HCT116 (cell line): ENCODE measurements around the gene SEC16A. TPM values are rescaled to one million over a fixed set of nuclear protein-coding genes. Genes with fewer than 3 reads are reported as not detected.
A peak's percentile ranks its signal among the peaks of the same experiment; 100 is the strongest.

Experiments
- ATAC-seq: fragments of 200-7000 bp; cut with Tn5 transposase; 2 replicates; pipeline ENCODE4 v1.9.1; 2020; ENCODE audit warnings: mild to moderate bottlenecking, moderate library complexity
- BruUV-seq: library from RNA; stranded (reverse); fragments of 400-500 nt; replicated peaks from 2 replicates; lab custom pipeline; 2021; lab: Mats Ljungman, UMichigan
- CTCF ChIA-PET: fragments of 300-600 bp; sonication (Branson Sonifier 250); formaldehyde crosslinking; loops from one replicate; lab custom pipeline; 2021; ENCODE audit warnings: antibody characterized with exemption; lab: Charles Lee
- POLR2A ChIA-PET: fragments of 300-600, 350-600 bp; sonication (Branson Sonifier 250); formaldehyde crosslinking; loops from one replicate; lab custom pipeline; 2021; ENCODE audit warnings: antibody characterized with exemption; lab: Charles Lee
- RAD21 ChIA-PET, 2 experiments: fragments of 300-600 bp; sonication (Branson Sonifier 250); formaldehyde crosslinking; loops; one replicate each; lab custom pipeline; 2023; ENCODE audit warnings: low total read pairs in 2 of 2; ENCODE audit not compliant: uncharacterized antibody in 2 of 2, unreplicated experiment in 2 of 2, low non-redundant PET in 1 of 2; lab: Charles Lee
- DNase-seq: peaks from one replicate; pipeline ENCODE4 v3.0.0-alpha.2; 2010; ENCODE audit warnings: low read depth, low spot score
- H2AFZ ChIP-seq: fragments of 200-600 bp; shearing (Covaris generic), sonication (generic); 2 replicates; pipeline ENCODE4 v1.6.1; 2017; ENCODE audit warnings: low read depth, mixed run types, mixed read lengths, antibody characterized with exemption, low read length; ENCODE audit not compliant: poor library complexity, severe bottlenecking
- H3K27ac ChIP-seq: 2 replicates; pipeline ENCODE4 v1.5.1; 2012; ENCODE audit warnings: low read depth, low read length
- H3K27me3 ChIP-seq: fragments of 200-600 bp; sonication (generic); 2 replicates; pipeline ENCODE4 v1.6.1; 2016; ENCODE audit warnings: mixed run types, low read length, mixed read lengths; ENCODE audit not compliant: insufficient read depth
- H3K36me3 ChIP-seq, 2 experiments: fragments of 200-500 bp in 1 of 2; fragments of 200-600 bp in 1 of 2; sonication (Bioruptor generic) in 1 of 2; sonication (generic) in 1 of 2; 2 replicates each; pipeline versions ENCODE4 v1.5.1 to v1.6.1; 2014 to 2016; ENCODE audit warnings: low read length in 2 of 2, inconsistent platforms in 1 of 2, mixed read lengths in 1 of 2, mixed run types in 1 of 2; ENCODE audit not compliant: insufficient read depth in 2 of 2, control insufficient read depth in 1 of 2
- H3K4me1 ChIP-seq, 2 experiments: fragments of 200-600 bp in 1 of 2; sonication (generic) in 1 of 2; 2 replicates each; pipeline versions ENCODE4 v1.5.1 to v1.6.1; 2012 to 2017; ENCODE audit warnings: low read length in 2 of 2, inconsistent platforms in 1 of 2, mild to moderate bottlenecking in 1 of 2, mixed read lengths in 1 of 2, mixed run types in 1 of 2, moderate library complexity in 1 of 2; ENCODE audit not compliant: insufficient read depth in 2 of 2, control insufficient read depth in 1 of 2
- H3K4me2 ChIP-seq: fragments of 200-600 bp; sonication (generic); 2 replicates; pipeline ENCODE4 v1.6.1; 2017; ENCODE audit warnings: mixed run types, low read length, mixed read lengths
- H3K4me3 ChIP-seq, 2 experiments: fragments of 200-600 bp in 1 of 2; sonication (generic) in 1 of 2; replicated peaks in 1 of 2; 2 replicates each; pipeline ENCODE4 v1.5.1; 2011 to 2016; ENCODE audit warnings: low read length in 2 of 2, control low read depth in 1 of 2, low read depth in 1 of 2, mild to moderate bottlenecking in 1 of 2, mixed read lengths in 1 of 2, mixed run types in 1 of 2
- H3K79me2 ChIP-seq: fragments of 200-600 bp; sonication (generic); 2 replicates; pipeline ENCODE4 v1.6.1; 2017; ENCODE audit warnings: mild to moderate bottlenecking, mixed run types, low read length, moderate library complexity, mixed read lengths; ENCODE audit not compliant: insufficient read depth
- H3K9ac ChIP-seq: fragments of 200-600 bp; sonication (generic); 2 replicates; pipeline ENCODE4 v1.6.1; 2016; ENCODE audit warnings: low read length, mixed read lengths
- H3K9me2 ChIP-seq: fragments of 200-600 bp; sonication (generic), shearing (Covaris generic); 2 replicates; pipeline ENCODE4 v1.6.1; 2017; ENCODE audit warnings: mixed run types, mild to moderate bottlenecking, moderate library complexity; ENCODE audit not compliant: insufficient read depth
- H3K9me3 ChIP-seq, 2 experiments: fragments of 200-500 bp in 1 of 2; fragments of 200-600 bp in 1 of 2; sonication (Bioruptor generic) in 1 of 2; sonication (generic) in 1 of 2; 2 replicates each; pipeline ENCODE4 v1.6.1; 2014 to 2017; ENCODE audit warnings: low read length in 2 of 2, mixed read lengths in 2 of 2, inconsistent platforms in 1 of 2, low read depth in 1 of 2, mild to moderate bottlenecking in 1 of 2, mixed run types in 1 of 2, moderate library complexity in 1 of 2; ENCODE audit not compliant: control insufficient read depth in 1 of 2, insufficient read depth in 1 of 2
- H4K20me1 ChIP-seq: fragments of 200-600 bp; sonication (generic), shearing (Covaris generic); 2 replicates; pipeline ENCODE4 v1.6.1; 2017; ENCODE audit warnings: mixed run types, mild to moderate bottlenecking, moderate library complexity; ENCODE audit not compliant: insufficient read depth
- EZH2phosphoT487 ChIP-seq: fragments of 200-600 bp; IDR thresholded peaks from 2 replicates; pipeline ENCODE4 v1.6.1; 2018; ENCODE audit warnings: antibody characterized with exemption, borderline replicate concordance
- SRF ChIP-seq: IDR thresholded peaks from 2 replicates; pipeline ENCODE4 v1.6.1; 2012; ENCODE audit warnings: low read depth
- TCF7L2 ChIP-seq: IDR thresholded peaks from 2 replicates; pipeline ENCODE4 v1.7.0; 2011; ENCODE audit warnings: borderline replicate concordance, inconsistent platforms; ENCODE audit not compliant: insufficient read depth, insufficient read length; ENCODE audit errors: extremely low read depth
- intact Hi-C: fragments of 100-400 bp; cut with micrococcal nuclease; formaldehyde crosslinking; loops from 2 replicates; pipeline ENCODE4 v1.10.0; 2022
- total RNA-seq: library from RNA; stranded (reverse); gene quantifications from one replicate; pipeline ENCODE4 v1.2.1, GENCODE V29; 2021; ENCODE audit not compliant: unreplicated experiment
- TF ChIP-seq, protein P1 (sequence below), 3 experiments: fragments of 200-600 bp in 1 of 3; sonication (generic) in 1 of 3; IDR thresholded peaks in 2 of 3; conservative IDR thresholded peaks in 1 of 3; 2 replicates each; pipeline ENCODE4 v1.5.1; 2012 to 2017; ENCODE audit warnings: low read depth in 2 of 3, low read length in 2 of 3, antibody characterized with exemption in 1 of 3, borderline replicate concordance in 1 of 3, control low read depth in 1 of 3, mild to moderate bottlenecking in 1 of 3, mixed read lengths in 1 of 3, mixed run types in 1 of 3, moderate library complexity in 1 of 3; ENCODE audit not compliant: insufficient read depth in 1 of 3
- TF ChIP-seq, protein P2 (sequence below): IDR thresholded peaks from 2 replicates; pipeline ENCODE4 v1.6.1; 2011; ENCODE audit warnings: mild to moderate bottlenecking, low read length, moderate library complexity; ENCODE audit not compliant: insufficient replicate concordance; ENCODE audit errors: extremely low read depth
- TF ChIP-seq, protein P3 (sequence below): IDR thresholded peaks from 2 replicates; pipeline ENCODE4 v1.6.1; 2012

Gene SEC16A
- total RNA-seq, 1 experiment from 2014 or later, result 49.8 TPM

DNA sequence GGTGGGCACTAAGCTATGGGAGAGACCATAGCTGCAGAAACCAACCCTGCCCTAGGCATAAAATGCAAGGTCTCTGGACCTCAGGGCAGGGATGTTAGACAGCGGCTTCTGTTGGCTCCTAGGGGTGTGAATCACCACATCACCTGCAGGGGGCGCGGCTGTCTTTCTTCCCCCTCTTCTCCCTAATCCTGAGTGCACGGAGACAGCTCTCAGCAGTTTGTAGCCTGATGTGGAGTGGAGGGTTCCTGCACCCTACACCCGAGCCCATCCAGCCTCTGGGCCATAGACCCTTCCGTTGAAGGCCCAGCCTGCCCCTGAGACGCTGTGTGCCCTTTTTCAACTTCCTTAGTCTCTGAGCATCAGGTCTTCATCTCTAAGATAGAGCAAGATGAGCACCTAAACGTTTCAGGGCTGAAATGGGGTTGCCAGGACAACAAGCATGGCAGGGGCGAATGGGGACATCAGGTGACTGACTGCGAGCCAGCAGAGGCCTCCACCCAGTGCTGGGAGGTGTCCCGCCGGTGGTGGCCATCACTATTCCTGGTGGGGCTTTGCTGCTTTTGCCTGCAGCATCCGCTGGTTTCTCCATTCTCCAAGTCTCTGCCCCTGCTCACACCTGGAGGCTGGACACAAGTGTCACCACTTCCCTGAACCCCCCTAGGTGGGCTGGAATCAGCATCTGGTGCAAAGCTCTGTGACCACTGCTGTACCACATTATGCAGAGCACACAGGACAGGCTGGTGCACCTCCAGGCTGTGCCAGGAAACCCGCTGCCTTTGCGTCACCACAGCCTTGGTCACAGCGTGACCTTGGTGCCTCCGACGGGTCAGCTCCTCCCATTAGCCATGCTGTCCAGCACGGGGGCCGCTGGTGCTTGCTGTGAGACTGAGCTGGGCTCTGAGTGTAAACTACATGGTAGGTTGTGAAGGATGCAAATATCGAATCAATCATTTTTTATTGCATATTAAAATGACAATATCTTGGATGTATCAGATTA is 2.5 kb upstream of the SEC16A start:
- POLR2A ChIA-PET, result interaction anchor here (1.0 kb wide), 1 partner anchor 146 kb away, joined by 4 read pairs; no protein-coding TSS in a partner anchor
- H3K4me1 ChIP-seq, result peaks cover 10 to 32% of the 10 kb centered on the region in 2 experiments
- no peaks in the 10 kb centered on the region; a peak in 2 of 4 replicates for H3K36me3 ChIP-seq
- H3K27me3 ChIP-seq, result no peaks in the 10 kb centered on the region
- RAD21 ChIA-PET, result interaction anchor here (0.7 to 2.0 kb wide), 8 partner anchors 94 to 209 kb away, joined by 3 to 7 read pairs (median 3); no protein-coding TSS in a partner anchor
- no peaks in the 10 kb centered on the region for H3K9me2 ChIP-seq
- H3K27ac ChIP-seq, result peak overlapping the region; percentile 100
- BruUV-seq, result no TSS peak
- intact Hi-C loops, result loop anchor here (1.0 to 5.0 kb wide), 3 partner anchors 52 to 209 kb away; no protein-coding TSS in a partner anchor
- H4K20me1 ChIP-seq, result peaks cover 4% of the 10 kb centered on the region; the same call in 1 of the 2 replicates
- ATAC-seq (peak; percentile 39), DNase-seq (no peak)
- H3K4me2 ChIP-seq, result peak overlapping the region; percentile 98
- H3K9ac ChIP-seq, result peak overlapping the region; percentile 86
- no peak overlapping the region for H2AFZ ChIP-seq
- H3K4me3 ChIP-seq, result peak overlapping the region; percentile 62 to 84
- TF ChIP-seq, protein P1, sequence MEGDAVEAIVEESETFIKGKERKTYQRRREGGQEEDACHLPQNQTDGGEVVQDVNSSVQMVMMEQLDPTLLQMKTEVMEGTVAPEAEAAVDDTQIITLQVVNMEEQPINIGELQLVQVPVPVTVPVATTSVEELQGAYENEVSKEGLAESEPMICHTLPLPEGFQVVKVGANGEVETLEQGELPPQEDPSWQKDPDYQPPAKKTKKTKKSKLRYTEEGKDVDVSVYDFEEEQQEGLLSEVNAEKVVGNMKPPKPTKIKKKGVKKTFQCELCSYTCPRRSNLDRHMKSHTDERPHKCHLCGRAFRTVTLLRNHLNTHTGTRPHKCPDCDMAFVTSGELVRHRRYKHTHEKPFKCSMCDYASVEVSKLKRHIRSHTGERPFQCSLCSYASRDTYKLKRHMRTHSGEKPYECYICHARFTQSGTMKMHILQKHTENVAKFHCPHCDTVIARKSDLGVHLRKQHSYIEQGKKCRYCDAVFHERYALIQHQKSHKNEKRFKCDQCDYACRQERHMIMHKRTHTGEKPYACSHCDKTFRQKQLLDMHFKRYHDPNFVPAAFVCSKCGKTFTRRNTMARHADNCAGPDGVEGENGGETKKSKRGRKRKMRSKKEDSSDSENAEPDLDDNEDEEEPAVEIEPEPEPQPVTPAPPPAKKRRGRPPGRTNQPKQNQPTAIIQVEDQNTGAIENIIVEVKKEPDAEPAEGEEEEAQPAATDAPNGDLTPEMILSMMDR (IDR thresholded peaks at IDR 0.05 in 2 of 3, conservative IDR thresholded peaks at IDR 0.05 in 1 of 3; ENCODE audit: borderline replicate concordance in 1 of 3, insufficient read depth in 1 of 3, low read depth in 2 of 3, low read length in 2 of 3), result peak in 2 of 3 experiments; percentile 84 to 91; a peak in 4 of 6 replicates
- TF ChIP-seq, protein P2, sequence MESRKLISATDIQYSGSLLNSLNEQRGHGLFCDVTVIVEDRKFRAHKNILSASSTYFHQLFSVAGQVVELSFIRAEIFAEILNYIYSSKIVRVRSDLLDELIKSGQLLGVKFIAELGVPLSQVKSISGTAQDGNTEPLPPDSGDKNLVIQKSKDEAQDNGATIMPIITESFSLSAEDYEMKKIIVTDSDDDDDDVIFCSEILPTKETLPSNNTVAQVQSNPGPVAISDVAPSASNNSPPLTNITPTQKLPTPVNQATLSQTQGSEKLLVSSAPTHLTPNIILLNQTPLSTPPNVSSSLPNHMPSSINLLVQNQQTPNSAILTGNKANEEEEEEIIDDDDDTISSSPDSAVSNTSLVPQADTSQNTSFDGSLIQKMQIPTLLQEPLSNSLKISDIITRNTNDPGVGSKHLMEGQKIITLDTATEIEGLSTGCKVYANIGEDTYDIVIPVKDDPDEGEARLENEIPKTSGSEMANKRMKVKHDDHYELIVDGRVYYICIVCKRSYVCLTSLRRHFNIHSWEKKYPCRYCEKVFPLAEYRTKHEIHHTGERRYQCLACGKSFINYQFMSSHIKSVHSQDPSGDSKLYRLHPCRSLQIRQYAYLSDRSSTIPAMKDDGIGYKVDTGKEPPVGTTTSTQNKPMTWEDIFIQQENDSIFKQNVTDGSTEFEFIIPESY, result no peak
- TF ChIP-seq TCF7L2 (no peak), EZH2phosphoT487 (no peak), SRF (no peak)
- TF ChIP-seq, protein P3, sequence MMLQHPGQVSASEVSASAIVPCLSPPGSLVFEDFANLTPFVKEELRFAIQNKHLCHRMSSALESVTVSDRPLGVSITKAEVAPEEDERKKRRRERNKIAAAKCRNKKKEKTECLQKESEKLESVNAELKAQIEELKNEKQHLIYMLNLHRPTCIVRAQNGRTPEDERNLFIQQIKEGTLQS, result no peak
- H3K79me2 ChIP-seq, result peaks cover 23% of the 10 kb centered on the region
- CTCF ChIA-PET, result interaction anchor here (1.0 to 7.3 kb wide), 13 partner anchors 42 to 210 kb away, joined by 3 to 108 read pairs (median 4); no protein-coding TSS in a partner anchor
- H3K9me3 ChIP-seq, result no peaks in the 10 kb centered on the region
